HG03103 (cell line): ENCODE measurements around the gene NEK8.

Experiments used
- ATAC-seq: cut with Tn5 transposase; IDR thresholded peaks from one replicate; pipeline ENCODE4 v1.9.1; 2021; ENCODE audit warnings: low read depth; ENCODE audit not compliant: unreplicated experiment

Gene NEK8

GRCh38 chr17:28743243-28744103, 14.9 kb downstream of the NEK8 start, which contains the start of gene TRAF4:
TRAF4 (plus strand) TSS chr17:28744011; CDS start chr17:28744113, 102 bp downstream.
- peak; percentile 48 for ATAC-seq

DNA sequence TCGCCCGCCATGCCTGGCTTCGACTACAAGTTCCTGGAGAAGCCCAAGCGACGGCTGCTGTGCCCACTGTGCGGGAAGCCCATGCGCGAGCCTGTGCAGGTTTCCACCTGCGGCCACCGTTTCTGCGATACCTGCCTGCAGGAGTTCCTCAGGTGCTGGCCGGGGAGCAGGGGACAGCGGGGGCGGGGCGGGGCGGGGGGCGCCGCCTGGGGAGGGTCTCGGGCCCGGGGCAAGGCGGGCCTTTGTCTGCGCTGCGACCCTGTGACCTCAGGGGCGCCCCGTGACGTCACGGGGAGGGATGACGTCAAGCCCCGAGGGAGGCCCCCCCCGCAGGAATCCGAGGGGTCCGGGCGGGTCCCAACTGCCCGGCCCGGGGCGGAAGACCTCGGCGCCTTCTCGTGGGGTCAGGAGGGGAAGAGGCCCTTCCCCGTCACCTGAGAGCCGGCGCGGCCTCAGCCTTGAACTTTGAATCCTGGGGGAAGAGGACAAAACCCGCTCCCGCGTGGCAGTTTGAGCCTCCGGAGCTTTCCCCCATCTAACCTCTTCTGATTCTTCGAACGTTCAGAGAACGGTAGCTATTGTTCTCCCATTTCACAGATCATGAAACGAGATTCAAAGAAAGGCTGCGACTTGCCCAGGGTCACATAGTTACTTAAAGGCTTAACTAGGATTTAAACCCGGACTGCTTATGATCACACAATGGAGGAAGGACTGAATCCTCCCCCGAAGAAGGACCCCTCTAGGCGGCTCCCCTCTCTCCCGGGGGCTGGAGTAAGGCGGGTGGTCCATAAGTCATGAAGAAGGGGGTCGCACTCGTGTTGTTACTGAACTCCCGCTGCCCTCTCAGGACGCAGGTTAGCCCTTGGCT, 15.8 kb downstream of the NEK8 start:
- ATAC-seq: peak; percentile 21

- ATAC-seq: no peak
Measured at GRCh38 chr17:28744972-28745785, 16.6 kb downstream of the NEK8 start.

DNA sequence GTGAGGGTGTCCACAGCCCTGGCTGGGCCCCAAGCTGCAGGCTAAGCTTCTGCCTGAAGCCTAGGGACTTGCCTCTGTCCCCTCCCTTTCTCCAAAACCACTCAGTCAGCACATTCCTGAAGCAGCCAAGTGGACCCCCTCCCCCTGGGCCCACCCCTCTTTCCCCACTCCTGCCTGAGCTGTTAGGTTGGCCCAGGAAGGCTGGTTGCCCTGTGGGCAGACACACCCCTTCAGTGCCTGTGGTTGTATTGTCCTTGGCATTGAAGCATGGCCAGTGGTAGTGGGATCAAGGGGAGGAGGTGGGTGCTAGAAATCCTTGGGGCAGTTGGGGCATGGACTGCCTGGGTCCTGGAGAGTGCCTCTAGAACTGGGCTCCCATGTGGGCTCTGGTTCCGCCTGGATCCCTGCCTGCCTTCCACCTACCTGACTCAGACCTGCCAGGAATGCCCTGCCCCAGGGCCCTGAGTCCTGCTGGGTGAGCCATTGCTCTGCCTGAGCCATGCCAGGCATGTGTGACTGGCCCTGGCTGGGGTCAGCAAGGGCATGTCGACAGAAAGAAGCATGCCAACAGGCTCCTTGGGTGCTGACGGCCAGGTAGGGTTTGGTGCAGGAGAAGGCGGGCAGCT, 17.3 kb downstream of the NEK8 start:
- no peak for ATAC-seq

DNA sequence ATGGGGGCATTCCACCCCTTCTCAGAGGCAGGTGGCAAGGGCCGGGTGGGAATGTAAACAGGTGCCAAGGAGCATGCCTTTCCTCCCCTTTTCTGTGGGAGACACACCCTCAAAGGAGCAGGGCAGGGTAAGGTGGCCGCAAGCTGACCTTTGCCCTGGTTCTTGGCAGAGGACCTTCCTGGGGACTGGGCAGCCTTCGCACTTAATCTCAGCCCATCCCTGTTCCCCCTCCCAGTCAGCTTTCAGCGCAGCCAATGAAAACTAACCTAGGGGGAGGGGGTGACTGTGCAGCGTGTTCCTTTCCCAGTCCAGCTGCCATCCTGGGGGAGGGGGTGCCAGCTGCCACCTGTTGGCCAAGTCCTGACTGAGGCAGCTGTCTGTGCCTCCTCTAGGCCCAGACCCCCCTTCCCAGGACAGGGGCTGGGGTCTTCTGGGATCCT, 18.0 kb downstream of the NEK8 start:
- no peak for ATAC-seq

- no peak for ATAC-seq
Measured at GRCh38 chr17:28747051-28747691, 18.6 kb downstream of the NEK8 start.

GRCh38 chr17:28747801-28748750, 19.5 kb downstream of the NEK8 start:
- no peak for ATAC-seq

- no peak for ATAC-seq
Measured at GRCh38 chr17:28748852-28749515, 20.4 kb downstream of the NEK8 start.

- ATAC-seq: no peak
Measured at GRCh38 chr17:28749516-28750177, 21.1 kb downstream of the NEK8 start.

DNA sequence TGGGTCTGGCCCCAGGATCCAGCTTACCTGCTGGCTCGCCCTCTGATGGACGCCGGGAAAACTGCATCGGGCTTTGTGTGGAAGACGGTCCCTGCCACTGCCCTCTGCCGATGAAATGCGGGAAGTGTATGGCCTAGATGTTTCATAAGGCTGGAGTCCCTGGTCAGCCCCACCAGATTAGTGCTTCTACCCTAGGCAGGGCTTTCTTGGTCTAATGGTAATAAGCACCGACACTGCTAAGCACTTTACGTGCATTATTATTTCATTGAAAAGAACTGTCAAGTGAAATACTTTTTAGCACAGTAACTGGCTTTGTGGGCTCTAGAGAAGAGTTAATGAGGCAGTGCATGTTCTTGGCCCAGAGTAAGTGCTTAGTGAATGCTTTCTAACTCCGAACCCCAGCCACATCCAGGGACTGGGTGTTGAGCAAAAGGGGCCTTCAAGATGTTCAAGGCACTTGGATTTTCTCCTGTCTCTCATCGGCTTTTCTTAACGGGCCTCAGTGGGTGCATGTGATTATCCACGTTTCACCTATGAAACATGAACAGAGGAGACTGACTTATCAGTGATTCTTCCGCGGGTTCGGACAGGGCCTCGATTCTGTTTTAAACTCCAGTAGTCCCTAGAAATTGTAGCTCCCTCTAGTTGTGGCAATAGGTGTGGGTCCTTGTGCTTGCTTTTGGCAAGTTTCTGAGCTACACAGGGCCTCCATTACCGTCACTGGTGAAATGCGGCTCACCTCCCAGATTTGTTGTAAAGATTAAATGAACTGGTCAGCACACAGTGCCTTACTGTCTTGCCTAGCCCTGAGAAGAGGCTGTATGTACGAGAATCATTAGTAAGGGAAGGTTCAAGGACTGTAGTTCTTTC, 21.8 kb downstream of the NEK8 start:
- ATAC-seq: peak; percentile 62

DNA sequence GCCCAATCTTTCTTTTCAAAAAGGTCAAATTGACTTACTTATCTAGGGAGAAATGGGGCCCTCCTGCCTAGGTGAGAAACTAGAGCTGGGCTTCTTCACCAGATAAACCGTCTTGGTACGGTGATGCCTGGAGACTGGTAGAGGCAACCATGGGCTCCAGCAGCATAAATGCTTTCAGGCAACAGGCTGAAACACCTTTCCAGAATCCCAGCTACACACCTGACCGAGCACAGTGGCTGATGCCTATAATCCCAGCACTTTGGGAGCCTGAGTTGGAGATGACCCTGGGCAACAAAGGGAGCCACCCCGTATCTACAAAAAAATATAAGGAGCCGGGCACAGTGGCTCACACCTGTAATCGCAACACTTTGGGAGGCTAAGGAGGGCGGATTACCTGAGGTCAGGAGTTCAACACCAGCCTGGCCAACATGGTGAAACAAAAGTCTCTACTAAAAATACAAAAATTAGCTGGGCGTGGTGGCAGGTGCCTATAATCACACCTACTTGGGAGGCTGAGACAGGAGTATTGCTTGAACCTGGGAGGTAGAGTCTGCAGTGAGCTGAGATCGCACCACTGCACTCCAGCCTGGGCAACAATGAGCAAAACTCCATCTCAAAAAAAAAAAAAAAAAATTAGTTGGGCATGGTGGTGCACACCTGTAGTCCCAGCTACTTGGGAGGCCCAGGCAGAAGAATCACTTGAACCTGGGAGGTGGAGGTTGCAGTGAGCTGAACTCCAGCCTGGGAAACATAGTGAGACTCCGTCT, 23.2 kb downstream of the NEK8 start:
- no peak for ATAC-seq

DNA sequence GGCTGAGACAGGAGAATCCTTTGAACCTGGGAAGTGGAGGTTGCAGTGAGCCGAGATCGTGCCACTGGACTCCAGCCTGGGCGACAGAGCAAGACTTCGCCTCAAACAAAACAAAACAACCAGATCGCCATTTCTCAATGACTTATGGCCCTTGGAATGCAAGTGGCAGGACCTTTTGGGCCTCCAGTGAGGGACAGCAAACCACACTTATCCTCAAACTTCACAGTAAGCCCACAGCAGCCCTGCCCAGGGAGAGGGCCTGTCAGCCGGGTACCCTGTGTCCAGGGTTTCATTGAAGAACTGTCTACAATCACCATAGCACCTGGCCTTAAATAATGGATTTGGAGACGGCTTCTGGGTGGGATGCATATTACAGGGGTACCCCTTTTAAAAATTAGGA, 26.9 kb downstream of the NEK8 start:
- no peak for ATAC-seq

DNA sequence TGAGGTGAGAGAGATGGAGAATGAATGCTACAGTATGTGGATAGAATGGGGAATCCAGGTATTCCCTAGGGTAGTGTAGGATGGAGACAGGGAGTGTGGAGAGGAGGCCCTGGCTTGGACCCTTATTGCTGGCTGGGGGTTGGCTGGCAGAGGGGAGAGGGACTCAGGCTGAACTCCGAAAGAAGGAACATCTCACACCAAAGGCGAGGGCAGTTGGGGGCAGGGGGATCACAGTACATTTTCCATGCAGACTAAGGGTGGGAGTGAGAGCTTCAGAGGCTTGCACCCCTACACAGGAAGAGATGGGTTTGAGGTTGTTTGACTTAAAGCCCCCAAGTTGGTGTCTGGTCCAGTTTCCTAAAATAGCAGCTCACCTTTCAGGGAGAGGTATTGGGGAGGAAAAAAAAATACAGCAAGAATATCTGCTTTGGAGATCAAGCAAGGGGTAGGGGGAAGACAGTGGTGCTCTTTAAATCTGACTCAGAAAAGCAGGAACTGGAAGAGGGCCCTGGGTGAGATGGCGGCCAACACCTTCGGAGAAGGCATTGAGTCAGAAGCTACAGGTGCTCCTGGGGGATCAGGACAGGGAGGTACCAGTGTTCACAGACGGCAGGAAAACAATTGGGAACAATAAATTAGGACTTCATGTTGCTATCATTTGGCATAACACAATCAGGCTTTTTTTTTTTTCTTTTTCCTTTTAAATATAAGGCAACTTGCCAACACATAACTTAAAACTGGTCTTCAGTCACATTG, 27.6 kb downstream of the NEK8 start:
- ATAC-seq: no peak

DNA sequence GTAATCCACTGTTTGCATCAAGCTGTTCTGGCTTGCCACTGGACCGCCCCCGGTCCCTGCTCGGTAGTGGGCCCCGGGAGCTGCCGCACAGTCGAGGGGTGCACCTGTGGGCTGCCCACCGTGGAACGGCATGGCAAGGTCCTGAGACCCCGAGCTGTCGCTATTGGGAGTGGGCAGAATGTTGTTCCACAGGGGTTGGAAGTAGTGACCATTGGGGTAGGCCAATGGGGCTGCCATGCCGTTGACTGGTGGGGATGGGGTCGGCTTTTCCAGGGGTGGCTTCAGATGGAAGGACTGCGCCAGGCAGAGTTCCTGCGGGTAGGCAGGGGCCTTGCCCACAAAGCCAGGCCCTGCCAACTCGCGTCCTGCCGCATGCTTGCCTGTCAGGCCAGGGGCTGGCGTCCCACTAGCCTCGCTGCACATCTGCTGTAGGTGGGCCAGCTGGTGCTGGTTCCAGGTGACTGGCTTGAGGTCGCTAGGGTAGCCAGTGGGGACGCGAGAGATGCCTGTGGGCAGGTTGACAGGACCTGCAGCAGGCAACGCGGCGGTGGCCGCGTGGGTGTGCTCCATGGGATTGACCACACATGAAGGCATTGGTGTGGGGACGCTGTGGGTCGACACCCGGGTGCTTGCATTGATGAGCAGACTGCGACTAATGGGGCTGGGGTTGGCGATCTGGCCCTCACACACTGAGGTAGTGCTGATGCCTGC, 30.0 kb downstream of the NEK8 start:
- ATAC-seq: no peak
